GM23338 (cell line): ENCODE data around the gene NINL.

Experiments
- CREB1 ChIP-seq: fragments of 250-450 bp; sonication (Bioruptor Pico); IDR thresholded peaks from 2 replicates; pipeline ENCODE4 v1.5.0; 2020; ENCODE audit warnings: low read depth, mild to moderate bottlenecking, moderate library complexity
- CTCF ChIP-seq, 2 experiments: fragments of 200-600 bp in 1 of 2; sonication (generic) in 1 of 2; conservative IDR thresholded peaks; 2 replicates each; pipeline versions ENCODE4 v1.5.1 to v1.6.1; 2016 to 2017; ENCODE audit warnings: antibody characterized with exemption in 2 of 2, low read depth in 2 of 2, mild to moderate bottlenecking in 2 of 2, moderate library complexity in 1 of 2
- EZH2 ChIP-seq: fragments of 200-600 bp; sonication (generic); IDR thresholded peaks from one replicate; pipeline ENCODE4 v1.8.0; 2017; ENCODE audit warnings: antibody characterized with exemption, mild to moderate bottlenecking, low read depth; ENCODE audit not compliant: unreplicated experiment
- EZH2phosphoT487 ChIP-seq: fragments of 200-600 bp; sonication (generic); IDR thresholded peaks from one replicate; pipeline ENCODE4 v1.8.1; 2018; ENCODE audit warnings: antibody characterized with exemption; ENCODE audit not compliant: unreplicated experiment
- JUNB ChIP-seq: IDR thresholded peaks from one replicate; pipeline ENCODE4 v1.6.1; 2016; ENCODE audit warnings: antibody characterized with exemption; ENCODE audit not compliant: unreplicated experiment
- NANOG ChIP-seq: IDR thresholded peaks from 2 replicates; pipeline ENCODE4 v1.6.1; 2016; ENCODE audit warnings: antibody characterized with exemption, borderline replicate concordance
- POLR2AphosphoS5 ChIP-seq: IDR thresholded peaks from 2 replicates; pipeline ENCODE4 v1.6.1; 2016; ENCODE audit warnings: antibody characterized with exemption, low read depth
- REST ChIP-seq: IDR thresholded peaks from one replicate; pipeline ENCODE4 v1.6.1; 2018; ENCODE audit warnings: antibody characterized with exemption; ENCODE audit not compliant: unreplicated experiment
- STAT1 ChIP-seq: IDR thresholded peaks from one replicate; pipeline ENCODE4 v1.6.1; 2016; ENCODE audit warnings: antibody characterized with exemption; ENCODE audit not compliant: unreplicated experiment
- ZNF114 ChIP-seq: fragments of 250-450 bp; sonication (Bioruptor Pico); IDR thresholded peaks from 2 replicates; pipeline ENCODE4 v1.5.0; 2020; ENCODE audit warnings: mild to moderate bottlenecking, moderate library complexity
- TF ChIP-seq, protein P1 (sequence below): IDR thresholded peaks from 2 replicates; pipeline ENCODE4 v1.6.1; 2016; ENCODE audit warnings: antibody characterized with exemption

DNA sequence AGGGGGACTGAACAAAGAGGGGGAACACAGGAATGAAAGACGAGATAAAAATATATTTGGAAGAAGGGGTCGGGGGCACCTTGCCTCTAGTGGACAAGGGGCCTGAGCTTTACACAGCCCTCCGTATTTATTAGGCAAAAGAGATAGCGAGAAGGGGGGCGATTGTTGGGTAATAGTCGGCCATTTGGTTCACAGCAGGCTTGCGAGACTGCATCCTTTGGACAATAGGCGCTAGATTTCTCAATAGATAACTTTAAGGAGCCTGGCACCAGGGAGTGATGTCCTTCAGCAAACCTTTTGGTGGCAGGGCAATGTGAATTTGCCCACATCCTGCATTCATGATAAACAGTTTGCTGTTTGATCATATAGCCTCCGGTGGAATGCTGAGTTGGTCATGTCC is 41.4 kb upstream of the NINL start:
- TF ChIP-seq EZH2 = no peak
- TF ChIP-seq CTCF (conservative IDR thresholded peaks at IDR 0.05; ENCODE audit: low read depth in 2 of 2) = no peak
- no peak for TF ChIP-seq POLR2AphosphoS5
- TF ChIP-seq EZH2phosphoT487 = no peak
- TF ChIP-seq CREB1 (CRISPR knock-in tag) = no peak
- no peak for TF ChIP-seq REST
- no peak for TF ChIP-seq JUNB
- TF ChIP-seq NANOG = no peak
- TF ChIP-seq ZNF114 (CRISPR knock-in tag) = no peak
- no peak for TF ChIP-seq STAT1
- TF ChIP-seq, protein P1, sequence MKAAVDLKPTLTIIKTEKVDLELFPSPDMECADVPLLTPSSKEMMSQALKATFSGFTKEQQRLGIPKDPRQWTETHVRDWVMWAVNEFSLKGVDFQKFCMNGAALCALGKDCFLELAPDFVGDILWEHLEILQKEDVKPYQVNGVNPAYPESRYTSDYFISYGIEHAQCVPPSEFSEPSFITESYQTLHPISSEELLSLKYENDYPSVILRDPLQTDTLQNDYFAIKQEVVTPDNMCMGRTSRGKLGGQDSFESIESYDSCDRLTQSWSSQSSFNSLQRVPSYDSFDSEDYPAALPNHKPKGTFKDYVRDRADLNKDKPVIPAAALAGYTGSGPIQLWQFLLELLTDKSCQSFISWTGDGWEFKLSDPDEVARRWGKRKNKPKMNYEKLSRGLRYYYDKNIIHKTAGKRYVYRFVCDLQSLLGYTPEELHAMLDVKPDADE = no peak
